Measurements from ENCODE around the gene CCDC146. TPM values are rescaled to one million over a fixed set of nuclear protein-coding genes. Genes with fewer than 3 reads are reported as not detected.

Gene CCDC146
- total and polyA plus RNA-seq, 9 of the 15 experiments (the other 6 are each of a cell fraction or from before 2014, with no cell fraction given): 0.10 to 0.98 (median 0.26) TPM; not detected in 1

- no peaks in the 10 kb centered on the region for H3K9me3 ChIP-seq (replicated peaks; ENCODE audit: control insufficient read depth, insufficient read depth, low read depth, low read length)
- DNase-seq (ENCODE audit: extremely low read depth in 1 of 4, low spot score in 3 of 4) (peak in 1 of 4 experiments; percentile 6), FAIRE-seq (no peak), ATAC-seq (no peak)
- H2AFZ ChIP-seq (ENCODE audit: low read depth, low read length): no peak overlapping the region
- ChIA-PET CTCF (ENCODE audit: low intra/inter-chr PET ratio) (no interaction called here), POLR2A (no interaction called here)
- no peaks in the 10 kb centered on the region for H3K27me3 ChIP-seq (ENCODE audit: control insufficient read depth in 2 of 2, insufficient read depth in 2 of 2, low read length in 2 of 2)
- H4K20me1 ChIP-seq (replicated peaks; ENCODE audit: control insufficient read depth, insufficient read depth, low read length): no peaks in the 10 kb centered on the region
- in situ Hi-C loops (cut with MboI) (no loop called here), intact Hi-C loops (cut with micrococcal nuclease) (no loop called here)
- H3K79me2 ChIP-seq (ENCODE audit: control insufficient read depth, insufficient read depth, low read length): no peaks in the 10 kb centered on the region
- H3K27ac ChIP-seq (ENCODE audit: extremely low read depth, low read depth, low read length): no peak overlapping the region
- no peaks in the 10 kb centered on the region for H3K4me1 ChIP-seq (replicated peaks in 1 of 2; ENCODE audit: control insufficient read depth in 2 of 2, insufficient read depth in 2 of 2, low read length in 2 of 2)
- H3K4me3 ChIP-seq: no peak overlapping the region
- no peaks in the 10 kb centered on the region for H3K9me1 ChIP-seq (ENCODE audit: control insufficient read depth, insufficient read depth, low read length)
- no TSS peak for BruUV-seq (replicated peaks)
- 0% methylated on average over 6 of the region's 6 CpGs for WGBS (ENCODE audit: insufficient coverage, low coverage, missing lambda C conversion rate)
- no peak overlapping the region for H3K4me2 ChIP-seq (ENCODE audit: insufficient read depth, low read length)
- no peak overlapping the region for H3K9ac ChIP-seq (ENCODE audit: insufficient read depth in 1 of 2, low read depth in 2 of 2, low read length in 2 of 2)
- no peaks in the 10 kb centered on the region for H3K36me3 ChIP-seq (ENCODE audit: control insufficient read depth, insufficient read depth, low read length)
- TF ChIP-seq, protein P1, sequence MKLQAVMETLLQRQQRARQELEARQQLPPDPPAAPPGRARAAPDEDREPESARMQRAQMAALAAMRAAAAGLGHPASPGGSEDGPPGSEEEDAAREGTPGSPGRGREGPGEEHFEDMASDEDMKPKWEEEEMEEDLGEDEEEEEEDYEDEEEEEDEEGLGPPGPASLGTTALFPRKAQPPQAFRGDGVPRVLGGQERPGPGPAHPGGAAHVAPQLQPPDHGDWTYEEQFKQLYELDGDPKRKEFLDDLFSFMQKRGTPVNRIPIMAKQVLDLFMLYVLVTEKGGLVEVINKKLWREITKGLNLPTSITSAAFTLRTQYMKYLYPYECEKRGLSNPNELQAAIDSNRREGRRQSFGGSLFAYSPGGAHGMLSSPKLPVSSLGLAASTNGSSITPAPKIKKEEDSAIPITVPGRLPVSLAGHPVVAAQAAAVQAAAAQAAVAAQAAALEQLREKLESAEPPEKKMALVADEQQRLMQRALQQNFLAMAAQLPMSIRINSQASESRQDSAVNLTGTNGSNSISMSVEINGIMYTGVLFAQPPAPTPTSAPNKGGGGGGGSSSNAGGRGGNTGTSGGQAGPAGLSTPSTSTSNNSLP (IDR thresholded peaks at IDR 0.05; ENCODE audit: borderline replicate concordance, low read depth, low read length): no peak
- TF ChIP-seq TRIM28 (IDR thresholded peaks at IDR 0.05) (no peak), HIVEP1 (CRISPR knock-in tag; IDR thresholded peaks at IDR 0.05) (no peak), ERF (CRISPR knock-in tag; IDR thresholded peaks at IDR 0.05) (no peak), ARID2 (IDR thresholded peaks at IDR 0.05) (no peak), ELF2 (CRISPR knock-in tag; IDR thresholded peaks at IDR 0.05) (no peak), ZFP36 (IDR thresholded peaks at IDR 0.05; ENCODE audit: low read depth, low read length, partially characterized antibody) (peak; percentile 28), ZNF436 (CRISPR knock-in tag; IDR thresholded peaks at IDR 0.05) (no peak), FOXP4 (CRISPR knock-in tag; IDR thresholded peaks at IDR 0.05; ENCODE audit: borderline replicate concordance) (no peak), CBX1 (IDR thresholded peaks at IDR 0.05; ENCODE audit: low read depth) (peak; percentile 46; the same call in 1 of the 2 replicates), TEAD4 (IDR thresholded peaks at IDR 0.05; ENCODE audit: low read length) (no peak), TEAD4 (CRISPR knock-in tag; IDR thresholded peaks at IDR 0.05; ENCODE audit: borderline replicate concordance) (no peak), CBX5 (IDR thresholded peaks at IDR 0.05; ENCODE audit: borderline replicate concordance, low read depth) (peak; percentile 87; the same call in 1 of the 2 replicates), ARID3B (CRISPR knock-in tag; IDR thresholded peaks at IDR 0.05; ENCODE audit: borderline replicate concordance) (no peak), CBX3 (IDR thresholded peaks at IDR 0.05; ENCODE audit: borderline replicate concordance in 1 of 2, low read length in 2 of 2) (peak in 1 of 2 experiments; percentile 82; a peak in 2 of 3 replicates), NFXL1 (CRISPR knock-in tag; IDR thresholded peaks at IDR 0.05) (no peak)
- TF ChIP-seq, protein P2, sequence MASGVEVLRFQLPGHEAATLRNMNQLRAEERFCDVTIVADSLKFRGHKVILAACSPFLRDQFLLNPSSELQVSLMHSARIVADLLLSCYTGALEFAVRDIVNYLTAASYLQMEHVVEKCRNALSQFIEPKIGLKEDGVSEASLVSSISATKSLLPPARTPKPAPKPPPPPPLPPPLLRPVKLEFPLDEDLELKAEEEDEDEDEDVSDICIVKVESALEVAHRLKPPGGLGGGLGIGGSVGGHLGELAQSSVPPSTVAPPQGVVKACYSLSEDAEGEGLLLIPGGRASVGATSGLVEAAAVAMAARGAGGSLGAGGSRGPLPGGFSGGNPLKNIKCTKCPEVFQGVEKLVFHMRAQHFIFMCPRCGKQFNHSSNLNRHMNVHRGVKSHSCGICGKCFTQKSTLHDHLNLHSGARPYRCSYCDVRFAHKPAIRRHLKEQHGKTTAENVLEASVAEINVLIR (CRISPR knock-in tag; IDR thresholded peaks at IDR 0.05): no peak
These were observed 87.2 kb downstream of the CCDC146 start for GRCh38 chr7:77209479-77210139.

All from K562 (cell line).